Endothelial cell (in vitro differentiated cells): ENCODE results near the gene NLRP5. TPM values are rescaled to one million over a fixed set of nuclear protein-coding genes. Genes with fewer than 3 reads are reported as not detected.
"Not testable (repeated sequence)": the region's sequence is repeated elsewhere in the genome, so short reads cannot be mapped to it uniquely, and the experiment has no call there.

Experiments
- DNase-seq: peaks from one replicate; pipeline ENCODE4 v3.0.0; 2021; ENCODE audit warnings: low spot score
- H3K27ac Mint-ChIP-seq: one replicate; pipeline ENCODE4 v1.8.0; 2021; ENCODE audit warnings: mixed read lengths, inconsistent platforms; ENCODE audit not compliant: unreplicated experiment
- H3K27me3 Mint-ChIP-seq: one replicate; pipeline ENCODE4 v1.8.0; 2021; ENCODE audit warnings: mild to moderate bottlenecking, moderate library complexity, mixed read lengths, inconsistent platforms; ENCODE audit not compliant: unreplicated experiment
- H3K36me3 Mint-ChIP-seq: one replicate; pipeline ENCODE4 v1.8.0; 2021; ENCODE audit warnings: mild to moderate bottlenecking, low read depth, mixed read lengths, inconsistent platforms; ENCODE audit not compliant: unreplicated experiment
- H3K4me1 Mint-ChIP-seq: one replicate; pipeline ENCODE4 v1.8.0; 2021; ENCODE audit warnings: mild to moderate bottlenecking, mixed read lengths, inconsistent platforms; ENCODE audit not compliant: unreplicated experiment
- H3K4me3 Mint-ChIP-seq: one replicate; pipeline ENCODE4 v1.8.0; 2021; ENCODE audit warnings: mild to moderate bottlenecking, mixed read lengths, inconsistent platforms; ENCODE audit not compliant: unreplicated experiment
- H3K9me3 Mint-ChIP-seq: one replicate; pipeline ENCODE4 v1.8.0; 2021; ENCODE audit warnings: mixed read lengths, inconsistent platforms; ENCODE audit not compliant: unreplicated experiment
- CTCF ChIP-seq: fragments of 200-600 bp; sonication (generic); IDR thresholded peaks from one replicate; pipeline ENCODE4 v1.5.0; 2021; ENCODE audit warnings: antibody characterized with exemption; ENCODE audit not compliant: unreplicated experiment
- total RNA-seq: library from RNA; stranded (reverse); fragmentation: NEBNext Ultra II Directional; extraction: Animal tissue kit (Norgen Biotek cat#: 25700); gene quantifications from one replicate; pipeline ENCODE4 v1.2.1, GENCODE V29; 2021; ENCODE audit not compliant: unreplicated experiment

The NLRP5 gene
- total RNA-seq, 1 donor from 2014 or later, result not detected

- Mint-ChIP-seq H3K4me3 (no peak overlapping the region), H3K4me1 (no peaks in the 10 kb centered on the region), H3K27me3 (peaks cover 2% of the 10 kb centered on the region), H3K27ac (no peak overlapping the region), H3K9me3 (peaks cover 30% of the 10 kb centered on the region), H3K36me3 (peaks cover 5% of the 10 kb centered on the region)
- TF ChIP-seq CTCF, result no peak
- DNase-seq, result no peak
These were observed 1.3 kb upstream of the NLRP5 start for GRCh38 chr19:55985254-55985653.

GRCh38 chr19:55990831-55991230 is 4.3 kb downstream of the NLRP5 start:
- Mint-ChIP-seq H3K9me3 (peaks cover 53% of the 10 kb centered on the region), H3K36me3 (peaks cover 11% of the 10 kb centered on the region), H3K27ac (no peak overlapping the region), H3K4me1 (no peaks in the 10 kb centered on the region), H3K27me3 (peaks cover 10% of the 10 kb centered on the region), H3K4me3 (no peak overlapping the region)
- DNase-seq, result no peak
- no peak for TF ChIP-seq CTCF

GRCh38 chr19:55993492-55993891 is 6.9 kb downstream of the NLRP5 start:
- TF ChIP-seq CTCF, result no peak
- Mint-ChIP-seq H3K27ac (no peak overlapping the region), H3K4me1 (no peaks in the 10 kb centered on the region), H3K4me3 (no peak overlapping the region), H3K27me3 (peaks cover 9% of the 10 kb centered on the region), H3K36me3 (peaks cover 8% of the 10 kb centered on the region), H3K9me3 (peaks cover 44% of the 10 kb centered on the region)
- no peak for DNase-seq

GRCh38 chr19:56014765-56015164 is 28.2 kb downstream of the NLRP5 start:
- no peak for TF ChIP-seq CTCF
- Mint-ChIP-seq H3K4me1 (no peaks in the 10 kb centered on the region), H3K27ac (no peak overlapping the region), H3K9me3 (peaks cover 41% of the 10 kb centered on the region), H3K27me3 (no peaks in the 10 kb centered on the region), H3K36me3 (peaks cover 11% of the 10 kb centered on the region), H3K4me3 (no peak overlapping the region)
- DNase-seq, result no peak

- no peak for DNase-seq
- Mint-ChIP-seq H3K27ac (no peak overlapping the region), H3K36me3 (peaks cover 11% of the 10 kb centered on the region), H3K27me3 (no peaks in the 10 kb centered on the region), H3K4me3 (no peak overlapping the region), H3K9me3 (peaks cover 43% of the 10 kb centered on the region), H3K4me1 (no peaks in the 10 kb centered on the region)
- no peak for TF ChIP-seq CTCF
These were observed 29.2 kb downstream of the NLRP5 start for GRCh38 chr19:56015756-56016155.

- H3K27ac Mint-ChIP-seq, H3K36me3 Mint-ChIP-seq, H3K4me3 Mint-ChIP-seq, DNase-seq, H3K4me1 Mint-ChIP-seq, H3K27me3 Mint-ChIP-seq: not testable (repeated sequence)
- H3K9me3 Mint-ChIP-seq, result peaks cover 38% of the 10 kb centered on the region
These were observed 32.8 kb downstream of the NLRP5 start for GRCh38 chr19:56019325-56019724.

GRCh38 chr19:56020355-56020975 is 33.9 kb downstream of the NLRP5 start:
- H3K4me3 Mint-ChIP-seq, H3K4me1 Mint-ChIP-seq, DNase-seq, H3K27me3 Mint-ChIP-seq, H3K27ac Mint-ChIP-seq, H3K36me3 Mint-ChIP-seq: not testable (repeated sequence)
- H3K9me3 Mint-ChIP-seq, result peaks cover 30% of the 10 kb centered on the region
